ENCODE data around the gene BBIP1.

GRCh38 chr10:110892602-110893288 is 26.2 kb downstream of the BBIP1 start:
- no peak for TF ChIP-seq CTCF (IDR thresholded peaks at IDR 0.05; ENCODE audit: borderline replicate concordance, extremely low read depth, low read length, poor library complexity, severe bottlenecking)
- no peak for TF ChIP-seq EZH2 (IDR thresholded peaks at IDR 0.05; ENCODE audit: borderline replicate concordance, low read depth, low read length, severe bottlenecking)

All from DND-41 (cell line).